Keratinocyte (primary cell): ENCODE results near the gene MYL10. TPM values are rescaled to one million over a fixed set of nuclear protein-coding genes. Genes with fewer than 3 reads are reported as not detected.

Experiments
- DNase-seq: peaks from one replicate; pipeline ENCODE4 v3.0.0-alpha.2; 2011; ENCODE audit warnings: low read depth, missing footprints, low spot score
- FAIRE-seq: peaks from 2 replicates; lab custom pipeline; 2011; peaks lifted over from hg19 to GRCh38; lab: Jason Lieb, UNC
- H2AFZ ChIP-seq: 2 replicates; pipeline ENCODE4 v1.6.0; 2012; ENCODE audit warnings: low read length, control low read depth, inconsistent platforms; ENCODE audit not compliant: control insufficient read depth
- H3K27ac ChIP-seq: 2 replicates; pipeline ENCODE4 v1.5.1; 2011; ENCODE audit warnings: low read length; ENCODE audit not compliant: control insufficient read depth, insufficient read depth
- H3K27me3 ChIP-seq: 3 replicates; pipeline ENCODE4 v1.6.0; 2011; ENCODE audit warnings: low read length; ENCODE audit not compliant: control insufficient read depth, insufficient read depth; ENCODE audit errors: extremely low read depth
- H3K36me3 ChIP-seq, 2 experiments: 2 replicates in 1 of 2; 3 replicates in 1 of 2; pipeline ENCODE4 v1.5.1; 2011; ENCODE audit warnings: low read length in 2 of 2, mild to moderate bottlenecking in 1 of 2; ENCODE audit not compliant: control insufficient read depth in 2 of 2, insufficient read depth in 2 of 2; ENCODE audit errors: extremely low read depth in 1 of 2
- H3K4me1 ChIP-seq: 3 replicates; pipeline ENCODE4 v1.5.1; 2011; ENCODE audit warnings: low read length; ENCODE audit not compliant: control insufficient read depth, insufficient read depth; ENCODE audit errors: extremely low read depth
- H3K4me2 ChIP-seq: 3 replicates; pipeline ENCODE4 v1.6.0; 2011; ENCODE audit warnings: low read depth, low read length; ENCODE audit not compliant: control insufficient read depth, insufficient read depth; ENCODE audit errors: extremely low read depth
- H3K4me3 ChIP-seq, 3 experiments: fragments of 200-600 bp in 1 of 3; sonication (generic) in 1 of 3; 2 replicates in 2 of 3; 3 replicates in 1 of 3; pipeline ENCODE4 v1.5.1; 2011 to 2016; ENCODE audit warnings: low read length in 3 of 3, mild to moderate bottlenecking in 3 of 3, control low read depth in 2 of 3, inconsistent platforms in 1 of 3, low read depth in 1 of 3, mixed read lengths in 1 of 3, mixed run types in 1 of 3, moderate library complexity in 1 of 3; ENCODE audit not compliant: control insufficient read depth in 2 of 3, insufficient read depth in 2 of 3; ENCODE audit errors: extremely low read depth in 1 of 3
- H3K79me2 ChIP-seq: 2 replicates; pipeline ENCODE4 v1.6.0; 2012; ENCODE audit warnings: low read length; ENCODE audit not compliant: control insufficient read depth, insufficient read depth
- H3K9ac ChIP-seq: 3 replicates; pipeline ENCODE4 v1.6.0; 2011; ENCODE audit warnings: low read length; ENCODE audit not compliant: control insufficient read depth, insufficient read depth; ENCODE audit errors: extremely low read depth
- H3K9me1 ChIP-seq: 3 replicates; pipeline ENCODE4 v1.6.0; 2011; ENCODE audit warnings: low read length; ENCODE audit not compliant: control insufficient read depth, insufficient read depth; ENCODE audit errors: extremely low read depth
- H3K9me3 ChIP-seq: 2 replicates; pipeline ENCODE4 v1.5.1; 2012; ENCODE audit warnings: low read depth, low read length; ENCODE audit not compliant: control insufficient read depth
- H4K20me1 ChIP-seq: 3 replicates; pipeline ENCODE4 v1.6.0; 2011; ENCODE audit warnings: low read length; ENCODE audit not compliant: control insufficient read depth, insufficient read depth; ENCODE audit errors: extremely low read depth
- EZH2 ChIP-seq: IDR thresholded peaks from one replicate; pipeline ENCODE4 v1.6.1; 2012; ENCODE audit warnings: inconsistent platforms, mild to moderate bottlenecking, low read length, moderate library complexity
- dilution Hi-C: fragments of 300-500 bp; cut with MboI; formaldehyde crosslinking; loops from one replicate; pipeline ENCODE4 v1.7.0; 2020; ENCODE audit warnings: low sequenced_read_pairs; ENCODE audit not compliant: extremely low pct_ligation_motif_present
- polyA plus RNA-seq, 5 experiments: library from polyadenylated mRNA; depleted of rRNA in 3 of 5; stranded (reverse) in 3 of 5; stranded (forward) in 1 of 5; unstranded in 1 of 5; fragments of >200 nt; gene quantifications; 1 replicate in 1 of 5; 2 replicates in 3 of 5; 3 replicates in 1 of 5; pipeline versions ENCODE4 v1.2.1 to v1.2.3, GENCODE V29; 2011 to 2012; ENCODE audit warnings: missing spikeins in 2 of 5, low read depth in 1 of 5, low replicate concordance in 1 of 5
- TF ChIP-seq, protein P1 (sequence below), 3 experiments: IDR thresholded peaks in 1 of 3; conservative IDR thresholded peaks in 1 of 3; optimal IDR thresholded peaks in 1 of 3; 2 replicates in 2 of 3; 3 replicates in 1 of 3; pipeline versions ENCODE3 to v1.5.1; 2011; ENCODE audit warnings: low read length in 3 of 3, mild to moderate bottlenecking in 3 of 3, moderate library complexity in 2 of 3, control low read depth in 1 of 3, inconsistent platforms in 1 of 3; ENCODE audit not compliant: insufficient read depth in 2 of 3; ENCODE audit errors: extremely low read depth in 1 of 3

The MYL10 gene
- polyA plus RNA-seq, 1 donor (not counting 4 experiments of a cell fraction or from before 2014, with no cell fraction given): not detected

DNA sequence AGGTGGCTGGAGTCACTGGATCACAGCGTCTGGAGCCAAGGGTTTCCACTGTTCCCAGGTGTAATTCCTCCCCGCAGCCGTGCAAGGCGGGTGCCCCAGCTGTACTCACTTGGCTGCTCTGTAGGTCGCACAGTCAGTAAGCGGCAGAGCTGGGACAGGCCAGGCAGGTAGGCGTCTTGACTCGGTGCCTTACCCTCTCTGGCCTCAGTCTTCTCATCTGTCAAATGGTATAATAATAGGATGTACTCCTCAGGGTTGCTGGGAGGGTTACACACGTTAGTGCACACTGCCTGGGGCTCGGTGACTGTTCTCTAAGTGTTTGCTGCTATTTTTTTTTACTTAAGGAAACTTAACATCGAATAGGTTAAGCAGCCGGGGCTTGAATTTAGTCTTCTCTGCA lies 27.0 kb downstream of the MYL10 start:
- H3K9me1 ChIP-seq: no peaks in the 10 kb centered on the region
- TF ChIP-seq EZH2: no peak
- TF ChIP-seq, protein P1, sequence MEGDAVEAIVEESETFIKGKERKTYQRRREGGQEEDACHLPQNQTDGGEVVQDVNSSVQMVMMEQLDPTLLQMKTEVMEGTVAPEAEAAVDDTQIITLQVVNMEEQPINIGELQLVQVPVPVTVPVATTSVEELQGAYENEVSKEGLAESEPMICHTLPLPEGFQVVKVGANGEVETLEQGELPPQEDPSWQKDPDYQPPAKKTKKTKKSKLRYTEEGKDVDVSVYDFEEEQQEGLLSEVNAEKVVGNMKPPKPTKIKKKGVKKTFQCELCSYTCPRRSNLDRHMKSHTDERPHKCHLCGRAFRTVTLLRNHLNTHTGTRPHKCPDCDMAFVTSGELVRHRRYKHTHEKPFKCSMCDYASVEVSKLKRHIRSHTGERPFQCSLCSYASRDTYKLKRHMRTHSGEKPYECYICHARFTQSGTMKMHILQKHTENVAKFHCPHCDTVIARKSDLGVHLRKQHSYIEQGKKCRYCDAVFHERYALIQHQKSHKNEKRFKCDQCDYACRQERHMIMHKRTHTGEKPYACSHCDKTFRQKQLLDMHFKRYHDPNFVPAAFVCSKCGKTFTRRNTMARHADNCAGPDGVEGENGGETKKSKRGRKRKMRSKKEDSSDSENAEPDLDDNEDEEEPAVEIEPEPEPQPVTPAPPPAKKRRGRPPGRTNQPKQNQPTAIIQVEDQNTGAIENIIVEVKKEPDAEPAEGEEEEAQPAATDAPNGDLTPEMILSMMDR (optimal IDR thresholded peaks at IDR 0.05 in 1 of 3, IDR thresholded peaks at IDR 0.05 in 1 of 3, conservative IDR thresholded peaks at IDR 0.05 in 1 of 3; ENCODE audit: extremely low read depth in 1 of 3, insufficient read depth in 2 of 3, low read length in 3 of 3): no peak
- H3K27ac ChIP-seq: no peak overlapping the region
- no peak overlapping the region for H3K4me3 ChIP-seq
- FAIRE-seq: no peak
- H3K27me3 ChIP-seq: no peaks in the 10 kb centered on the region
- no peak overlapping the region for H3K9ac ChIP-seq
- H3K36me3 ChIP-seq: no peaks in the 10 kb centered on the region
- no peaks in the 10 kb centered on the region for H3K4me1 ChIP-seq
- H3K79me2 ChIP-seq: no peaks in the 10 kb centered on the region
- DNase-seq: no peak
- no peak overlapping the region for H2AFZ ChIP-seq
- H3K4me2 ChIP-seq: no peak overlapping the region
- no peaks in the 10 kb centered on the region for H4K20me1 ChIP-seq
- H3K9me3 ChIP-seq: no peaks in the 10 kb centered on the region
- dilution Hi-C loops: no loop called here

DNA sequence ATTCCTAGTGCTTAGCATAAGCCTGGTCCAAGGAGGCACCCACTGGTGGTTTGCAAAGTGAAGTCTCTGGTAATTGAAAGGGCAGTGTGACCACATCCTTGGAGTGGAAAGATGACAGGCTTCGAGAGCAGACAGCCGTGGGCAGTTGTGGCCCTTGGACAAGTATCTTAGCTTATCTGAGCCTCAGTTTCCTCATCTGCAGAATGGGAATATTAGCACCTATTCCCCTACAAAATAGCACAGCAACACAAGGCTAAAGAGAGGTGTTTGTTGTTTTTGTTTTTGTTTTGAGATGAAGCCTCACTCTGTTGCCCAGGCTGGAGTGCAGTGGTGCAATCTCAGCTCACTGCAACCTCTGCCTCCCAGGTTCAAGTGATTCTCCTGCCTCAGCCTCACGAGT lies 29.3 kb downstream of the MYL10 start:
- no peak overlapping the region for H3K9ac ChIP-seq
- H3K4me2 ChIP-seq: no peak overlapping the region
- dilution Hi-C loops: no loop called here
- FAIRE-seq: no peak
- no peaks in the 10 kb centered on the region for H4K20me1 ChIP-seq
- H3K4me3 ChIP-seq: no peak overlapping the region
- no peak overlapping the region for H2AFZ ChIP-seq
- H3K9me1 ChIP-seq: no peaks in the 10 kb centered on the region
- H3K79me2 ChIP-seq: no peaks in the 10 kb centered on the region
- TF ChIP-seq, protein P1 (optimal IDR thresholded peaks at IDR 0.05 in 1 of 3, IDR thresholded peaks at IDR 0.05 in 1 of 3, conservative IDR thresholded peaks at IDR 0.05 in 1 of 3; ENCODE audit: extremely low read depth in 1 of 3, insufficient read depth in 2 of 3, low read length in 3 of 3): no peak
- no peak for TF ChIP-seq EZH2
- no peak for DNase-seq
- H3K4me1 ChIP-seq: no peaks in the 10 kb centered on the region
- no peaks in the 10 kb centered on the region for H3K36me3 ChIP-seq
- H3K9me3 ChIP-seq: no peaks in the 10 kb centered on the region
- H3K27ac ChIP-seq: no peak overlapping the region
- no peaks in the 10 kb centered on the region for H3K27me3 ChIP-seq
